HT-29 (cell line): ENCODE results near the gene ACTN1. TPM values are rescaled to one million over a fixed set of nuclear protein-coding genes. Genes with fewer than 3 reads are reported as not detected.
"Not testable (repeated sequence)": the region's sequence is repeated elsewhere in the genome, so short reads cannot be mapped to it uniquely, and the experiment has no call there.

Experiments
- DNase-seq: peaks from one replicate; pipeline ENCODE4 v3.0.0-alpha.2; 2015; ENCODE audit warnings: low spot score
- total RNA-seq: library from RNA; depleted of rRNA; stranded (reverse); fragments of >200 nt; shearing (Covaris generic); gene quantifications from 2 replicates; pipeline ENCODE4 v1.2.3, GENCODE V29; 2014

ACTN1 gene
- total RNA-seq, 1 experiment from 2014 or later: 115 TPM

DNA sequence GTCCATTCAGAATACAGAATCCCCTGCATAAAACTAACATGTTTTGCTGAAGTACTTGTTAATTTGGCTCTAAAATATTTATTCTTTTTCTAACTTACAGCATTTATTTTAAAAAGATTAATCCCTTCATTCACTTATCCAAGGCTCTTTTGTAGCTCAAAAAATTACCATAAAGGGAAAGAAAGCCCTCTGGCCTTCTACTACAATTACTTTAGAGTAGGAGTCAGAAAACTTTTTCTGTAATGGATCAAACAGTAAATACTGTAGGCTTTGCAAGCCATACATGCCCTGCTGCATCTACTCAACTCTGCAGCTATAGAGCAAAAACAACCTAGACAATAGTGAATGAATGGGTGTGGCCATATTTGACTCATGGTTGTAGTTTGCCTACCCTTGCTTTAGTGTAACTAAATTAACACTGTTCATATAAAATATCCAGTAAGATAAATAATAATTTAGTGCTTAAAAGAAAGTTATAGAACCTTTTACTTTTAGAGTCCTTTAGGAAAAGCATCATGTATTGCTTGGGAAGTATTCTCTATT lies 112.0 kb downstream of the ACTN1 start:
- no peak for DNase-seq

GRCh38 chr14:68865542-68865941 lies 113.6 kb downstream of the ACTN1 start:
- no peak for DNase-seq

DNA sequence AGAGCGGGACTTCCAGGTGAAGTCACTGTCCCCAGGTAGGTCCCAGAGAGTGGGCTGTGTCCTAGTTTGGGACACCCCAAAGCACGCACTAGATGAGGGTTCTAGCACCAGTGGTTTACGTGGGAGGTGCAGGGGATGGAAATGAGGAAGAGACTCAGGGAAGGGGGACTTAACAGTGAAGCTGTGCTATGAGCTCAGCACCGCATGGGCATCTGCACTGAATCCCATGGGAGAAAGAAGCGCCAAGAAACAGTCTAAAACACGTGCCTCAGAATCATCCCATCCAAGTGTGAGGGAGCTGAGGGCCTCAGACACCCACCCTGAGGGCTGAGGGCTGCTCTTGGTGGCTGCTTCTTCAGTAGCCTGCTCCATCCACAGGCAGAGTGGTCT lies 114.7 kb downstream of the ACTN1 start:
- no peak for DNase-seq

GRCh38 chr14:68863610-68864360 lies 115.3 kb downstream of the ACTN1 start:
- no peak for DNase-seq

- DNase-seq: peak; percentile 80
These were observed 116.0 kb downstream of the ACTN1 start for GRCh38 chr14:68862954-68863594.

DNA sequence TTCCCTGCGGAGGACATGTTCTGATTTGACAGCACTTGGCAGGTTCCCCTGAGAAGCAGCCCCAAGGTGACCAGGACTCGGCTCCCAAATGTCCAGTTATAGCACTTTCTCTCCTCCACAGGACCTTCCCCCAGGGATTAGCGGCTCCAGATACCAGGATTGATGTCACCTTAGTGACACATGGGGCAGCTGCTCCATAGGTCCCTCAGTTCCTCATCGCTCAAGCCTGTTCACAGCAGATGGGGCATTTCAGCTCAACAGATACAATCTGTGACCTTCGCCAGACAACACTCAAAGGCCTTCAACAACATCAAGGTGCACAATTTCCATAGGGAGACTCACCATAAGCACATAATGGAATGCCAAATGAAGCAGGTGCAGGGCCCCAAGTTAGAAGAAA lies 118.3 kb downstream of the ACTN1 start:
- DNase-seq: no peak

GRCh38 chr14:68857516-68858070 lies 121.5 kb downstream of the ACTN1 start:
- DNase-seq: no peak

- no peak for DNase-seq
These were observed 122.5 kb downstream of the ACTN1 start for GRCh38 chr14:68856572-68856971.

DNA sequence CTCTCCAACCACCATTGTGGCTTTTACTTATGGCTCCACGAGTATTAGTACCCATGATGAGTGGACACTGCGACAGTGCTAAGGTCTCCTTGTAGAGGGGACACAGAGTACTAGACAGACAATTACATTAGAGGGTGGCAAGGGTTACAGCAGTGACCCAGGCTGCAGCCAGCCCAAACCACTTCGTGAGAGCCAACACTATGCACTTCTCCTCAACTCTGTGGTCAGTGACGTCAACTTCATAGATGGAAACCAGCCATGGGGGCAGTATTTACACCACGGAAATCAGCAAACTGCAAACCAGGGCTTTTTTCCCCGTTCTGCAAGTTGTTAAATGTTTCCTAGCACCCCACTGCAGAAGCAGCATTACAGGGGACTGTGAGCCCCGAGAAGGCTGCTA lies 124.7 kb downstream of the ACTN1 start:
- DNase-seq: no peak

- DNase-seq: peak; percentile 74
These were observed 125.4 kb downstream of the ACTN1 start for GRCh38 chr14:68853749-68854148.

- not testable (repeated sequence) for DNase-seq
These were observed 126.6 kb downstream of the ACTN1 start for GRCh38 chr14:68852493-68852892.

GRCh38 chr14:68851078-68851477 lies 128.0 kb downstream of the ACTN1 start:
- no peak for DNase-seq

- no peak for DNase-seq
These were observed 129.7 kb downstream of the ACTN1 start for GRCh38 chr14:68849416-68849815.

GRCh38 chr14:68848253-68848652 lies 130.8 kb downstream of the ACTN1 start:
- DNase-seq: no peak

GRCh38 chr14:68847640-68848039 lies 131.5 kb downstream of the ACTN1 start:
- DNase-seq: not testable (repeated sequence)

DNA sequence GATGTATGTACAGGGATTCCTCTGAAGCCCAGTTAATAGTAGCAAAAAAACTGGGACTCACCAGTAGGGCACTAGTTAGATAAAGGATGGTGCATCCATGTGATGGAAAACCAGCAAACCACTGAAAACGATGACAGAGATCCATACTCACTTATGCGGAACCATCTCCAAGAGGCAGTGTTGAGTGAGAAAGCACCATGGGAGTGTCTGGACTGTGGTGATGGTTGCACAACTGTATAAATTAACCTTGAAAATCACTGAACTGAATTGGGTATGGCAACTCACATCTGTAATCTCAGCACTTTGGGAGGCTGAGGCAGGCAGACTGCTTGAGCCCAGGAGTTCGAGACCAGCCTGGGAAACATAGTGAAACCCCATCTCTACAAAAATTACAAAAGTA lies 132.6 kb downstream of the ACTN1 start:
- no peak for DNase-seq

- no peak for DNase-seq
These were observed 134.9 kb downstream of the ACTN1 start for GRCh38 chr14:68844210-68844545.

DNA sequence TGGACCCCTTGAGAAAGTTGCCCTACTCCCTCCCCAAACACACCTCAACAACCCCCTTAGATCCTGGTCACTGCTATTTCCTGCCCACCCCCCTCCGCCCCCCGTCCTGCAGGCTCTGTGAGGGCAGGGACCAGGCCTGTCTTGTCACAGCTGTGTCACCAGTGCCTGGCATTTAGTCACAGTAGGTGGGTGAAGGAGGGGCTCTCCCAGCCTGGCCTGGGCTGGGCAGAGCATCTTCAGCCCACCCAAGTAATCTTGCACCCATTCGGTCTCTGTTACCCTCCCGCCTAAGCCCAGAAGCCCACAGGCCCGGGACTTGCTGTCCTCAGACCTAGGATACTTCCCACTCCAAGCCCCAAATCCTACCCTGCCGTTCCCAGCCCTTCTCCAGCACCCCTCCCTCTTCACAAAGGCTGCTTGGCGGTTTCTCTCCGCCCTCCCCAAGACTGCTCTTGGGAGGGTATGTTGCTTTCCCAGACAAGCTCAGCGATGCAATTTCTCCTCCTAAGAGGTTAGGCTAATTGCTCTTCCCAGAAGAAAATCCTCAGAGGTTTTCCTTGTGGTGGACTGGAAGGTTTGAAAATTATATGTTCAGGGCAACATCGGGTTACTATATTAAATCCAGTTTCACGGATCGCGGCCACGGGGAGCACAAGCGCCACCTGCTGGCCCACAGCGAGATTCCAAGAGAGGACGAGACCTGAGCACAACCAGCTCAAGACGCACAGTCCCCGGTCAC lies 135.5 kb downstream of the ACTN1 start:
- peak; percentile 65 for DNase-seq

DNA sequence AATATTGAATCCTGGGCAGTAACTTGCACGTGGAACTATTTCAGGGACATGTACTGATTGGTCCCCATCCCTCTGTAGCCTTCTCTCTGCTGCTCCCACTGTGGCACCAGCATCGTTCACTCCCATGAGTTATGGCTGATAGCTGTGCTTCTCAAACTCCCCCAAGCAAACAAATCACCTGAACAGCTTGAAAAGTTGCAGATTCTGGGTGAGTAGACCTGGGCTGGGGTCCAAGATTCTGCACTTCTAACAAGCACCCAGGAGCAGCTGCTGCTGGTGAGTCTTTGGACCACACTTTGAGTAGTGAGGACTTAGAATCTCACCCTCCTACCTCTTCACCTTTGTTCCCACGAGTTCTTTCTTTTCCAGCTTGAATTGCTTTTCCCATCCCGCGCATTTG lies 136.8 kb downstream of the ACTN1 start:
- DNase-seq: no peak

- no peak for DNase-seq
These were observed 137.9 kb downstream of the ACTN1 start for GRCh38 chr14:68841016-68841809.

DNA sequence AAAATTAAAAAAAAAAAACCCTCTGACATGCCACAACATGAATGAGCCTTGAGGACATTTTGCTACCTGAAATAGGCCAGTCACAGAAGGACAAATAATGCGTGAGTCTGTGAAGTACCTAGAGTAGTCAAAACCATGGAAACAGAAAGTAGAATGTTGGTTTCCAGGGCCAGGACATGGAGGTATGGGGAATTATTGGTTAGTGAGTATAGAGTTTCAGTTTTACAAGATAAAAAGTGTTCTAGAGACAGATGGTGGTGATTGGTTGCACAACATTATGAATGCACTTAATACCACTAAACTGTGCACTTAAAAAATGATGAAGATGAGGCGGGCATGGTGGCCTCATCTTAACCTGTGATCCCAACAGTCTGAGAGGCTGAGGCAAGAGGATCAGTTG lies 138.6 kb downstream of the ACTN1 start:
- DNase-seq: no peak
